HG02798 (cell line): ENCODE results near the gene PTPN18.

Source experiments
- ATAC-seq: cut with Tn5 transposase; IDR thresholded peaks from one replicate; pipeline ENCODE4 v1.9.1; 2021; ENCODE audit warnings: mild to moderate bottlenecking; ENCODE audit not compliant: unreplicated experiment, poor library complexity

PTPN18 gene

GRCh38 chr2:130338793-130339345 lies 17.0 kb upstream of the PTPN18 start:
- no peak for ATAC-seq

GRCh38 chr2:130339885-130340745 lies 15.7 kb upstream of the PTPN18 start:
- no peak for ATAC-seq

- ATAC-seq = no peak
These were observed 14.3 kb upstream of the PTPN18 start for GRCh38 chr2:130341562-130342019.

GRCh38 chr2:130342020-130342532 lies 13.8 kb upstream of the PTPN18 start:
- ATAC-seq = peak; percentile 80

GRCh38 chr2:130342533-130343275 lies 13.2 kb upstream of the PTPN18 start, which contains the start of gene IMP4:
Gene IMP4, plus strand, starts transcription at chr2:130342897. Its CDS starts 36 bp downstream, at chr2:130342933.
- ATAC-seq = peak; percentile 86

GRCh38 chr2:130344578-130344977 lies 11.3 kb upstream of the PTPN18 start:
- no peak for ATAC-seq

GRCh38 chr2:130345091-130345490 lies 10.8 kb upstream of the PTPN18 start:
- no peak for ATAC-seq

GRCh38 chr2:130345611-130346010 lies 10.2 kb upstream of the PTPN18 start:
- no peak for ATAC-seq

- no peak for ATAC-seq
These were observed 9.7 kb upstream of the PTPN18 start for GRCh38 chr2:130346041-130346740.

- ATAC-seq = no peak
These were observed 9.2 kb upstream of the PTPN18 start for GRCh38 chr2:130346741-130347066.

- no peak for ATAC-seq
These were observed 8.5 kb upstream of the PTPN18 start for GRCh38 chr2:130347220-130347925.

- no peak for ATAC-seq
These were observed 6.7 kb upstream of the PTPN18 start for GRCh38 chr2:130349174-130349573.

GRCh38 chr2:130351711-130352110 lies 4.1 kb upstream of the PTPN18 start:
- ATAC-seq = no peak

- no peak for ATAC-seq
These were observed 3.6 kb upstream of the PTPN18 start for GRCh38 chr2:130352237-130352636.

- no peak for ATAC-seq
These were observed 2.3 kb upstream of the PTPN18 start for GRCh38 chr2:130353291-130354138.

- no peak for ATAC-seq
These were observed 1.8 kb upstream of the PTPN18 start for GRCh38 chr2:130354139-130354428.

- ATAC-seq = no peak
These were observed 681 bp upstream of the PTPN18 start for GRCh38 chr2:130355172-130355577.

GRCh38 chr2:130357864-130358263 lies 2.0 kb downstream of the PTPN18 start:
- no peak for ATAC-seq
